HepG2 (cell line): Measurements from ENCODE around the gene FRMD8. TPM values are rescaled to one million over a fixed set of nuclear protein-coding genes. Genes with fewer than 3 reads are reported as not detected.

Source experiments
- ATF7-NPFF ChIP-seq: sonication (generic); formaldehyde crosslinking; IDR thresholded peaks from 2 replicates; pipeline ENCODE4 v1.8.1; 2023; ENCODE audit warnings: mild to moderate bottlenecking, low read depth, missing genetic modification reagents, moderate library complexity
- EZH2 ChIP-seq: conservative IDR thresholded peaks from 2 replicates; pipeline ENCODE4 v1.6.1; 2012; ENCODE audit warnings: mild to moderate bottlenecking, low read depth, low read length, moderate library complexity
- KAT7 ChIP-seq: IDR thresholded peaks from 2 replicates; pipeline ENCODE4 v1.6.1; 2018; ENCODE audit warnings: borderline replicate concordance, missing compliant biosample characterization
- KDM1A ChIP-seq: IDR thresholded peaks from 2 replicates; pipeline ENCODE4 v1.6.1; 2016; ENCODE audit warnings: missing compliant biosample characterization
- KLF15 ChIP-seq: sonication (generic); formaldehyde crosslinking; IDR thresholded peaks from 2 replicates; pipeline ENCODE4 v1.8.1; 2023; ENCODE audit warnings: borderline replicate concordance, mild to moderate bottlenecking, inconsistent platforms, missing genetic modification reagents, mixed read lengths
- NCOA5 ChIP-seq: sonication (generic); formaldehyde crosslinking; IDR thresholded peaks from 2 replicates; pipeline ENCODE4 v1.4.0; 2020; ENCODE audit warnings: missing genetic modification reagents
- NONO ChIP-seq, 2 experiments: fragments of 450-650 bp in 1 of 2; sonication (generic) in 1 of 2; formaldehyde crosslinking in 1 of 2; IDR thresholded peaks in 1 of 2; conservative IDR thresholded peaks in 1 of 2; 2 replicates each; pipeline versions ENCODE4 v1.6.1 to v1.8.0; 2017 to 2022; ENCODE audit warnings: mild to moderate bottlenecking in 1 of 2, missing genetic modification reagents in 1 of 2, moderate library complexity in 1 of 2
- SMARCE1 ChIP-seq: fragments of 450-650 bp; IDR thresholded peaks from 2 replicates; pipeline ENCODE4 v1.6.1; 2017; ENCODE audit warnings: borderline replicate concordance
- TSC22D2 ChIP-seq: sonication (generic); formaldehyde crosslinking; IDR thresholded peaks from 2 replicates; pipeline ENCODE4 v1.5.1; 2020; ENCODE audit warnings: missing genetic modification reagents, mild to moderate bottlenecking, borderline replicate concordance
- ZBTB20 ChIP-seq: sonication (generic); formaldehyde crosslinking; IDR thresholded peaks from 2 replicates; pipeline ENCODE4 v1.8.1; 2023; ENCODE audit warnings: missing genetic modification reagents, low read depth, mild to moderate bottlenecking, borderline replicate concordance
- ZBTB4 ChIP-seq: sonication (generic); formaldehyde crosslinking; IDR thresholded peaks from 2 replicates; pipeline ENCODE4 v1.4.0; 2020; ENCODE audit warnings: missing genetic modification reagents, mild to moderate bottlenecking, borderline replicate concordance
- ZBTB49 ChIP-seq: sonication (generic); formaldehyde crosslinking; IDR thresholded peaks from 2 replicates; pipeline ENCODE4 v1.4.0; 2020; ENCODE audit warnings: missing genetic modification reagents, borderline replicate concordance
- ZMYM4 ChIP-seq: sonication (generic); formaldehyde crosslinking; IDR thresholded peaks from 2 replicates; pipeline ENCODE4 v1.8.1; 2023; ENCODE audit warnings: mild to moderate bottlenecking, missing genetic modification reagents
- ZNF205 ChIP-seq: IDR thresholded peaks from 2 replicates; pipeline ENCODE4 v1.6.1; 2018; ENCODE audit warnings: missing biosample characterization, missing genetic modification reagents
- ZNF430 ChIP-seq: sonication (generic); formaldehyde crosslinking; IDR thresholded peaks from 2 replicates; pipeline ENCODE4 v1.9.0; 2021; ENCODE audit warnings: mild to moderate bottlenecking, missing genetic modification reagents
- ZNF44 ChIP-seq: sonication (generic); formaldehyde crosslinking; IDR thresholded peaks from 2 replicates; pipeline ENCODE4 v1.5.1; 2020; ENCODE audit warnings: mild to moderate bottlenecking, missing genetic modification reagents
- ZNF670 ChIP-seq: sonication (generic); formaldehyde crosslinking; IDR thresholded peaks from 2 replicates; pipeline ENCODE4 v1.8.0; 2022; ENCODE audit warnings: mild to moderate bottlenecking, missing genetic modification reagents, borderline replicate concordance
- ZNF800 ChIP-seq: sonication (generic); formaldehyde crosslinking; IDR thresholded peaks from 2 replicates; pipeline ENCODE4 v1.4.0; 2020; ENCODE audit warnings: missing genetic modification reagents
- ZSCAN9 ChIP-seq: IDR thresholded peaks from 2 replicates; pipeline ENCODE4 v1.6.1; 2016; ENCODE audit warnings: borderline replicate concordance
- polyA plus RNA-seq, 8 experiments: library from polyadenylated mRNA; depleted of rRNA in 3 of 8; stranded (reverse) in 7 of 8; unstranded in 1 of 8; fragments of >200 nt; fragmentation: Illumina TruSeq in 4 of 8; extraction: Trizol in 4 of 8; gene quantifications; 2 replicates each; pipeline versions ENCODE4 v1.2.1 to v1.2.3, GENCODE V29; 2011 to 2016; ENCODE audit warnings: low read depth in 4 of 8, missing spikeins in 1 of 8, mixed read lengths in 1 of 8; ENCODE audit not compliant: insufficient read depth in 1 of 8
- total RNA-seq, 5 experiments: library from RNA; depleted of rRNA; stranded (reverse); fragments of >200 nt; fragmentation: Illumina TruSeq; extraction: Trizol; gene quantifications; 2 replicates each; pipeline ENCODE4 v1.2.3, GENCODE V29; 2016; ENCODE audit warnings: low read depth in 1 of 5
- TF ChIP-seq, protein P1 (sequence below): sonication (generic); formaldehyde crosslinking; IDR thresholded peaks from 2 replicates; pipeline ENCODE4 v1.5.0; 2020; ENCODE audit warnings: missing genetic modification reagents

The FRMD8 gene
- total and polyA plus RNA-seq, 2 of the 13 experiments (the other 11 are each of a cell fraction or from before 2014, with no cell fraction given), result 5.8 to 20.6 TPM

DNA sequence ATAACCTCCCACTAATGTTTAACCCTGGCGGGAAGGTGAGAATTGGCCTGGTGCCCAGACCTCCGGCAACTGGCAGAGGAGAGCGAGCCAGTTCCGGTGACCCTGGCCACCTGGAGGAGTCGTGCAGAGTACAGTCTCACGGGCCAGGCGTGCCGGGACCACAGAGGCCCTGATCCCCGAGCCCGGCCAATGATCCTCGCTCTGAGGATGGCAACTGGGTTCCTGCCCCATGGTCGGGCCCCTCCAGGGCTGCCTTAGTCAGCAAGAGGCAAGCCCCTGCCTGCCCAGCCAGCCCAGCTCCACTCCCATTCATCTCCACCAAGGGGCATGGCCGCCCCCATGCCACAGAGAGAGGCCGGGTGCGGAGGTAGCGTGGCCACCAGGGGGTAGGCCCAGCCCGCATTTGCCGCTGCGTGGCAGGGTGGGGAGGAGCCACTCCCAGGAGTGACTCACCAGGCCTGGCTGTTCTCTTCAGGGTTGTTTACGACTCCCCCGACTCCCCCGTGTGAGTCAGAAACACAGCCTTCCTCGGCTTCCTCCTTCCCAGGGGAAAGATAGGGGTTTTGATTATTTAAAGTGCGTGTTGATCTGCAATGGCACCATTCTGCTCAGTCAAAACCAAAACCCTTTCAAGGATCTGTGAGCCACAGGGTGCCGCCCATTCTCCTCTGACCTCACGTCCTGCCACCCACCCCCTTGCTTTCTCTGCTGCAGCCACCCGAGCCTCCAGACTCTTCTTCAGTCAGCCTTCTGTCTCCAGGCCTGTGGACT lies 4.2 kb upstream of the FRMD8 start, which contains the start of gene SLC25A45 (continued):
- no peak for TF ChIP-seq NONO (IDR thresholded peaks at IDR 0.05)
- peak; percentile 92 for TF ChIP-seq NONO (CRISPR knock-in tag; conservative IDR thresholded peaks at IDR 0.05)
- no peak; the same call in 1 of the 2 replicates for TF ChIP-seq ZNF800
- no peak; the same call in 1 of the 2 replicates for TF ChIP-seq KLF15 (CRISPR knock-in tag)
- TF ChIP-seq TSC22D2, result peak; percentile 27; the same call in 1 of the 2 replicates
- TF ChIP-seq NCOA5 (CRISPR knock-in tag), result no peak
- peak; percentile 66 for TF ChIP-seq ZMYM4 (CRISPR knock-in tag)
- peak; percentile 96 for TF ChIP-seq ZNF430
- peak; percentile 80 for TF ChIP-seq ZBTB20
- peak; percentile 90 for TF ChIP-seq KAT7 (CRISPR knock-in tag)
- TF ChIP-seq ZBTB4 (CRISPR knock-in tag), result no peak
- peak; percentile 54; the same call in 1 of the 2 replicates for TF ChIP-seq ATF7-NPFF
- TF ChIP-seq ZNF44 (CRISPR knock-in tag), result no peak
- no peak for TF ChIP-seq SMARCE1
- TF ChIP-seq ZNF670, result peak; percentile 87
- no peak for TF ChIP-seq ZBTB49 (CRISPR knock-in tag)
- TF ChIP-seq KDM1A (CRISPR knock-in tag), result no peak; the same call in 1 of the 2 replicates
- TF ChIP-seq ZSCAN9 (CRISPR knock-in tag), result no peak; the same call in none of the 2 replicates
- TF ChIP-seq, protein P1, sequence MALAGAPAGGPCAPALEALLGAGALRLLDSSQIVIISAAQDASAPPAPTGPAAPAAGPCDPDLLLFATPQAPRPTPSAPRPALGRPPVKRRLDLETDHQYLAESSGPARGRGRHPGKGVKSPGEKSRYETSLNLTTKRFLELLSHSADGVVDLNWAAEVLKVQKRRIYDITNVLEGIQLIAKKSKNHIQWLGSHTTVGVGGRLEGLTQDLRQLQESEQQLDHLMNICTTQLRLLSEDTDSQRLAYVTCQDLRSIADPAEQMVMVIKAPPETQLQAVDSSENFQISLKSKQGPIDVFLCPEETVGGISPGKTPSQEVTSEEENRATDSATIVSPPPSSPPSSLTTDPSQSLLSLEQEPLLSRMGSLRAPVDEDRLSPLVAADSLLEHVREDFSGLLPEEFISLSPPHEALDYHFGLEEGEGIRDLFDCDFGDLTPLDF, result peak; percentile 79; the same call in 1 of the 2 replicates
- TF ChIP-seq ZNF205 (CRISPR knock-in tag), result peak; percentile 74
- no peak for TF ChIP-seq EZH2
